GM21447 (cell line): ENCODE measurements around the gene EXOC6.
"Not testable (repeated sequence)": the region's sequence is repeated elsewhere in the genome, so short reads cannot be mapped to it uniquely, and the experiment has no call there.

Experiments used
- ATAC-seq: cut with Tn5 transposase; IDR thresholded peaks from one replicate; pipeline ENCODE4 v1.9.1; 2021; ENCODE audit not compliant: unreplicated experiment

Gene EXOC6

DNA sequence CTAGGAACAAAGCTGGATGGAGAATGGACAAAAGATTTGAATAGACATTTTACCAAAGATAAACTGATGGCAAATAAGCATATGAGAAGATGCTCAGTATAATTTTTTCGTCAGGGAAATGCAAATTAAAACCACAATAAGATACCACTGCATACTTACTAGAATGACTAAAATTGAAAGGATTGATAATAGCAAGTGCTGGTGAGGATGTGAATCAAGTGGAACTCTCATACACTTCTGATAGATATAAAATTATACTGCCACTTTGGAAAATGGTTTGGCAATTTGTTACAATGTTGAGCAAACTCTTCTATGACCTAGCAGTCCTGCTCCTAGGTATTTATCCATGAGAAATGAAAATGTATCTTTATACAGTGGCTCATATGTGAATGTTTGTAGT, 83.3 kb downstream of the EXOC6 start:
- ATAC-seq, result no peak

- no peak for ATAC-seq
Measured at GRCh38 chr10:92937876-92938275, 89.6 kb downstream of the EXOC6 start.

- ATAC-seq, result no peak
Measured at GRCh38 chr10:92938841-92939240, 90.5 kb downstream of the EXOC6 start.

DNA sequence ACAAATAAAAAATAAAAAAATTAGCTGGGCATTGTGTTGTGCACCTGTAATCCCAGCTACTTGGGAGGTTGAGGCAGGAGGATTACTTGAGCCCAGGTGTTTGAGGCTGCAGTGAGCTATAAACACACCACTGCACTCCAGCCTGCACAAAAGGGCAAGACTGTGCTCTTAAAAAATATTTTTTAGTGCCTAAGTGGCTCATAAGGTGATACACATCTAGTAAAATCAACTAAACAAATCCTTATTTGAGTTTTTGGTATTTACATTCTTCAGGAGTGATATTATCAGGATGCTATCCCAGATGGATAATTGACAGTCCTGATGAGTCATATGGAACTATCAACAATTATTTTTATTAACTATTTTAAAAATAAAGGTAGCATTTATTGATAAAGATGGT, 93.9 kb downstream of the EXOC6 start:
- ATAC-seq, result no peak

DNA sequence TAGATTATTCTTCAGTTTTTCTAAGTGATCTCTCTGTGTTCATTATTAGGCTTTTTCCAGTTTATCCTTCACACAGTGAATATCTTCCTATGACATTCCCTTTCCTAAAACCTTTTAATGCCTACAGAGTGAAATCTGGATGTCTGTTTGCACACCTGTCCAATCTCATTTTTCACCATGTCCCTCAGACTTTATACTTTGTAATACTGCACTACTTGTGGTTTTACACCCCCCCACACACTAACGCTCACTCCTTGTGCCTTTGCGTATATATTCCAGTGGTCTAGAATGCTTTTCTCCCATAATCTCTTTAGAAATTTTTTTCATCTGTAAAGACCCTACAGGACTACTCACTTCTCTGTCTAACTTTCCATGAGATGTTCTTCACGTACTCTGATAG, 98.2 kb downstream of the EXOC6 start:
- no peak for ATAC-seq

GRCh38 chr10:92952573-92952972, 104.3 kb downstream of the EXOC6 start:
- ATAC-seq, result not testable (repeated sequence)

DNA sequence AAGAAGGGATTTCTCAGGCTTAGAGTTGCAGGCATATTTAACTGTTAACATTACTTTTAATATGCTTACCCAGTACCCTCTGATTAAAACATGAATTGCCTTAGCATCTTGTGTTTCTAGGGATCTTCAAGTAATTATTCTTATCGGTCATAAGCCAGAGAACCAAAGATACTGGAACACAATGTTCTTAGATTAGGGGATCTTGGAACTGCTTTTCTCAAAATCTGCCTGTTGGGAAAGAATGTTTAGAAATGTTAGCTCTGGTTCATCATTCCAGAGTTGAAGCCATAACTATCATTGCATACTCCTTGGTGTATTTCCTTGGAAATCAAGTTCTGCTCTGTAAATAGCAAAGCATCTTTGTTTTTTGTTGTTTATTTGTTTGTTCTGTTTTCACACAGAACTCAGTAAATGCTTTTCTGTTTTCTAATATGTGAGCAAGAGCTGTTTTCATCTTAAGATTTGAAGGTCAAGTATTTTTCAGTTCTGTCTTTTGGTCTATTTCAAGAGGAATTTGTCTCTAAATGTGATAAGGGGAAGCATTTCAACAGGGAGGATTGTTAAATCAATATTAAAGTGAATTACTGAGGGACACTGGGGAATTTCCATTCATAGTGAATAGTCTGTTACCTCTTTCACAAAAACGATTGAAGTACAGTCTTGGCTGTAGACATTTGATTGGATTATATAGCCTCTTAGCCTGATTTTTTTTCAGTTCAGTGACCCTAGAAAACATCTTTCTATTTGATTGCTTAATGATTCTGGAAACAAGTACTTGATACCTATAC, 109.1 kb downstream of the EXOC6 start:
- no peak for ATAC-seq

GRCh38 chr10:92961638-92962037, 113.3 kb downstream of the EXOC6 start:
- no peak for ATAC-seq

DNA sequence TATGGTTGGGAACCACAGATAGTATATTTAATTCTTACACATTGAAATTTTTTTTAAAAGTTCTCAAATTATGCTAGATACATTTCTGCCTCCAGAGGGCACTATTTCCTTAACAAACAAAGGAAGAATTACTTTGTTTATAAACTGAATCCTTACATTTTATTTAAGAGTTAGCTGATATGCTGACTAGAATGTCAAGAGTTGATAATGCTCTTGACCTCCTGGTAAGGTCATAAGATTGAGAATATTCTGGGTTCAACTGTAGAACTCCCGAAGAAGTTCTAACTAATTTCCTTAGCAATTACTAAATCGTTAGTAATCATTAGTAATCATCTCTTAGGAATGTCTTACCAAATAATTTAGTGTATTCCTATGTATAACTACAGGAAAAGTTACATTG, 117.0 kb downstream of the EXOC6 start:
- ATAC-seq, result no peak

GRCh38 chr10:92967641-92968040, 119.3 kb downstream of the EXOC6 start:
- no peak for ATAC-seq

DNA sequence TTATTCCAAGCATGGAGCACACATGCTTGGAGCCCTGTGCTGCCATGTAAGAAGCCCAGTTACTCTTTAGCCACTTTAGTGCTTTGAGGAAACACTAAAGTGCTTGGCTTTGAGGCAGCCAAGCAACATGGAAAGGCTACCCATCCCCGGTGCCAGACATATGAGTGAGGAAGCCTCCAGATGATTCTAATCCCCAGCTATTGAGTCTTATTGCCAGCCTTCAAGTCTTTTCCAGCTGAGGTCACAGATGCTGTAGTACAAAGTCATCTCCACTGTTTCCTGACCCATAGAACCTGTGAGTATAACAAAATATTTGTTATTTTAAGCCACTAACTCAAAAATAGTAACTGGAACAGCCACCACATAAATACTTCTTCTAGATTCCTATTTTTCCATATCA, 120.8 kb downstream of the EXOC6 start:
- no peak for ATAC-seq

GRCh38 chr10:92970301-92971070, 122.2 kb downstream of the EXOC6 start:
- ATAC-seq, result no peak

GRCh38 chr10:92972066-92972870, 123.9 kb downstream of the EXOC6 start:
- ATAC-seq, result no peak

GRCh38 chr10:92972886-92973285, 124.6 kb downstream of the EXOC6 start:
- ATAC-seq, result no peak

DNA sequence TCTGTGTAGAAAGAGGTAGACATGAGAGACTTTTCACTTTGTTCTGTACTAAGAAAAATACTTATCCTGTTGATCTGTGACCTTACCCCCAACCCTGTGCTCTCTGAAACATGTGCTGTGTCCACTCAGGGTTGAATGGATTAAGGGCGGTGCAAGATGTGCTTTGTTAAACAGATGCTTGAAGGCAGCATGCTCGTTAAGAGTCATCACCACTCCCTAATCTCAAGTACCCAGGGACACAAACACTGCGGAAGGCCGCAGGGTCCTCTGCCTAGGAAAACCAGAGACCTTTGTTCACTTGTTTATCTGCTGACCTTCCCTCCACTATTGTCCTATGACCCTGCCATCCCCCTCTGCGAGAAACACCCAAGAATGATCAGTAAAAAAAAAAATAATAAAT, 128.0 kb downstream of the EXOC6 start:
- ATAC-seq, result not testable (repeated sequence)

DNA sequence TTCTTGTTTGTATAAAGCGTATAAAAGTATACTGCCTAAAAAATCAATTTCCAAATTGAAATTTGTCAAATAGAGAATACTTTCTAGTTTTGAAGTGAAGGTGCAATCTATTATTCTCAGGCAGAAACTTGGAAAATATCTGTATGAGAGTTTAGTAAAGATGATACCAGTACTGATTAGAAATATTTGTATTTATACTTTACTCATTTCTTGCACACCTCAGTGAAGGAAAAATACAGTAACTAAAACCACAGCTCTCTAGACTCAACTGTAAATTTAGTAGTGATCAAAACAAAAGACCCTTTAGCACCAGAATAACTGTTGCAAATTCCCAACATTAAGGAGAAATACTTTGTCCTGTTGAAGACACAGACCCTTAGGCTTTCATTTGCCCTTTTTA, 140.9 kb downstream of the EXOC6 start:
- no peak for ATAC-seq

DNA sequence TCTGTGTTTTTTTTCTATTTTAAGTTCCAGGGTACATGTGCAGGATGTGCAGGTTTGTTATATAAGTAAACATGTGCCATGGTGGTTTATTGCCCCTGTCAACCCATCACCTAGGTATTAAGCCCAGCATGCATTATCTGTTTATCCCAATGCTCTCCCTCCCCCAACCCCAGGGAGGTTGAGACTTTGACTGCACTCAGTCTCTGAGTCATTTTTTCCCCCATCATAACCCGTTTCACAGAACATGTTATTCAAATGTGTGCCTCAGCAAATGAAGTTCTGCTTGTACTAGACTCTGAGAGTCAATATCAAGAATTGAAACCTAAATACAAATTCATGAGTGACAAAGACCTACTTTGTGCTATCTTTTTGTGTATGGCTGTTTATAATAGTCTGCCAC, 142.3 kb downstream of the EXOC6 start:
- ATAC-seq, result peak; percentile 55

- no peak for ATAC-seq
Measured at GRCh38 chr10:92991513-92991912, 143.2 kb downstream of the EXOC6 start.

GRCh38 chr10:92993699-92994272, 145.5 kb downstream of the EXOC6 start:
- ATAC-seq, result no peak

- no peak for ATAC-seq
Measured at GRCh38 chr10:92995509-92995908, 147.2 kb downstream of the EXOC6 start.

GRCh38 chr10:92997620-92998019, 149.3 kb downstream of the EXOC6 start:
- ATAC-seq, result no peak
